Peyer's patch (tissue), 4 donors: Measurements from ENCODE around the gene ALDH3A2. TPM values are rescaled to one million over a fixed set of nuclear protein-coding genes. Genes with fewer than 3 reads are reported as not detected.

Experiments
- DNase-seq, 3 donors: peaks; one replicate each; pipeline ENCODE4 v3.0.0-alpha.2; 2017 to 2019
- H3K27ac ChIP-seq, 4 donors: fragments of 200-600 bp; sonication (generic); one replicate each; pipeline ENCODE4 v1.5.1; 2016 to 2019
- H3K27me3 ChIP-seq, 2 donors: fragments of 200-600 bp; sonication (generic); one replicate each; pipeline ENCODE4 v1.5.1; 2019
- H3K36me3 ChIP-seq, 3 donors: fragments of 200-600 bp; sonication (generic); one replicate each; pipeline ENCODE4 v1.5.1; 2016 to 2019
- H3K4me1 ChIP-seq, 4 donors: fragments of 200-600 bp; sonication (generic); one replicate each; pipeline ENCODE4 v1.5.1; 2016 to 2019
- H3K4me3 ChIP-seq, 4 donors: fragments of 200-600 bp; sonication (generic); 1 replicate in 3 of 4; 2 replicates in 1 of 4; pipeline ENCODE4 v1.5.1; 2016 to 2019; ENCODE audit warnings: mild to moderate bottlenecking in 1 of 4
- H3K9me3 ChIP-seq, 4 donors: fragments of 200-600 bp; sonication (generic); one replicate each; pipeline ENCODE4 v1.5.1; 2016 to 2019; ENCODE audit warnings: mild to moderate bottlenecking in 1 of 4
- POLR2A ChIP-seq, 2 donors: fragments of 450-650 bp; IDR thresholded peaks; one replicate each; pipeline ENCODE4 v1.5.1; 2017; ENCODE audit warnings: antibody characterized with exemption in 2 of 2, mild to moderate bottlenecking in 2 of 2, moderate library complexity in 2 of 2
- total RNA-seq, 4 donors: library from RNA; depleted of rRNA; stranded (reverse); fragments of >200 nt; gene quantifications; one replicate each; pipeline ENCODE4 v1.1.0, GENCODE V29; 2016
- TF ChIP-seq, protein P1 (sequence below), 6 experiments: fragments of 450-650 bp in 4 of 6; fragments of 200-600 bp in 2 of 6; sonication (generic) in 1 of 6; IDR thresholded peaks; one replicate each; pipeline ENCODE4 v1.5.1; 2017 to 2019; ENCODE audit warnings: antibody characterized with exemption in 6 of 6, mild to moderate bottlenecking in 3 of 6, moderate library complexity in 1 of 6

Gene ALDH3A2
- total RNA-seq, 4 donors from 2014 or later: 171 to 330 (median 269) TPM

DNA sequence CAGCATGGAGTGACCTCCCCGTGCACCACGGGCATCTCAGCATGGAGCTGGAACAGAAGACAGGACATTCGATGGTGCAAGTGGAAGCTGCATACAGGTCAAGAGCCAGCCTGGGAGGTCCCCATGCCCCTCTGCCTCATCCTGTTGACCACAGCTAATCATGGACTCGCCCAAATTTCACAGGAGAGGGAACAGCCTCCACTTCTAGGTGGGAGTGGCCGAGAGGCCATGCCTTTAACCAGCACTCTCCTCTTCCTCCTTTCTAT lies 71.6 kb downstream of the ALDH3A2 start:
- H3K4me1 ChIP-seq: peaks cover 0 to 40% (median 6%) of the 10 kb centered on the region in 4 donors
- no peaks in the 10 kb centered on the region for H3K27me3 ChIP-seq
- TF ChIP-seq, protein P1, sequence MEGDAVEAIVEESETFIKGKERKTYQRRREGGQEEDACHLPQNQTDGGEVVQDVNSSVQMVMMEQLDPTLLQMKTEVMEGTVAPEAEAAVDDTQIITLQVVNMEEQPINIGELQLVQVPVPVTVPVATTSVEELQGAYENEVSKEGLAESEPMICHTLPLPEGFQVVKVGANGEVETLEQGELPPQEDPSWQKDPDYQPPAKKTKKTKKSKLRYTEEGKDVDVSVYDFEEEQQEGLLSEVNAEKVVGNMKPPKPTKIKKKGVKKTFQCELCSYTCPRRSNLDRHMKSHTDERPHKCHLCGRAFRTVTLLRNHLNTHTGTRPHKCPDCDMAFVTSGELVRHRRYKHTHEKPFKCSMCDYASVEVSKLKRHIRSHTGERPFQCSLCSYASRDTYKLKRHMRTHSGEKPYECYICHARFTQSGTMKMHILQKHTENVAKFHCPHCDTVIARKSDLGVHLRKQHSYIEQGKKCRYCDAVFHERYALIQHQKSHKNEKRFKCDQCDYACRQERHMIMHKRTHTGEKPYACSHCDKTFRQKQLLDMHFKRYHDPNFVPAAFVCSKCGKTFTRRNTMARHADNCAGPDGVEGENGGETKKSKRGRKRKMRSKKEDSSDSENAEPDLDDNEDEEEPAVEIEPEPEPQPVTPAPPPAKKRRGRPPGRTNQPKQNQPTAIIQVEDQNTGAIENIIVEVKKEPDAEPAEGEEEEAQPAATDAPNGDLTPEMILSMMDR (IDR thresholded peaks at IDR 0.05): no peak
- TF ChIP-seq POLR2A (IDR thresholded peaks at IDR 0.05): no peak
- H3K9me3 ChIP-seq: no peaks in the 10 kb centered on the region
- H3K36me3 ChIP-seq: no peaks in the 10 kb centered on the region
- no peak overlapping the region for H3K4me3 ChIP-seq
- no peak for DNase-seq
- H3K27ac ChIP-seq: peak overlapping the region in 3 of 4 donors; percentile 46 to 85 (median 75)

DNA sequence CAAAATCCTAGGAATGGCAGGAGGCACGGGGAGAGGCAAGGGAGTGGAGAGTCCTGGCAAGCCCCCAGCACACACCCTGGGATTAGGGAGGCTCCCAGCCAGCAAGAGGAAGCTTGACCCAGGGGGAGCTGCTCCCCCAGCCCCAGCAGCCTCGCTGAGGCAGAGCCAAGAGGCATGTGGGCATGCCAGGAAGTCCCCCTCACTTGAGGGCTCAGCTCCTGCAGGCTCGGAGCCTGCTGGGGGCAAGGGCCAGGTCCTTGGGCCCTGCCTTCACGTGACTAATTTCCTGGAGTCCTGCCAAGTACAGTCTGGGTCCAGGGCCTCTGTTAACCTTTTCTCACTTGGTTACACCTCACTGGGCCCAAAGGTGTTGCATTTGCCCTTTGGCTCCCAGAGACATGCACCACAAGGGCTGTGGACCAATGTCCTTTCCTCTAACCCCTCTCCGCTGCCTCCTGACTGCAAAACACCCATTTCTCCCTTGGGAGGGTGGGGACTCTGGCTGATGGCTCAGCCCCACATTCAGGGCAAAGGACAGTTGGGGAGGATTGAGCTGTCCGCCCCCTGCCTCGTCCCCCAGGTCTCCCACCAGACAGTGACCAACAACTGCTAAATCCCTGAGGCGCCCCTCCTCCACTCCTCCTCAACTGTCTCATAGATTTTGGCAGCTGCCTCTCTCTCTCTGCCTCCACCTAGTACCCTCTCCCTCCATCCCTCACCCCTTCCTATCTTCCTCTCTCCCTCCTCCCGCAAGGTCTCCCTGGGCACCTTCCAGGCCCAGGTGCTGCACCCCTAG lies 72.3 kb downstream of the ALDH3A2 start:
- Histone ChIP-seq H3K9me3 (no peaks in the 10 kb centered on the region), H3K4me1 (peaks cover 0 to 40% (median 6%) of the 10 kb centered on the region in 4 donors), H3K27ac (peak overlapping the region in 3 of 4 donors; percentile 46 to 85 (median 75)), H3K4me3 (no peak overlapping the region), H3K27me3 (no peaks in the 10 kb centered on the region), H3K36me3 (no peaks in the 10 kb centered on the region)
- peak in 2 of 3 donors; percentile 83 to 88 for DNase-seq
- TF ChIP-seq, protein P1 (IDR thresholded peaks at IDR 0.05): no peak
- no peak for TF ChIP-seq POLR2A (IDR thresholded peaks at IDR 0.05)

DNA sequence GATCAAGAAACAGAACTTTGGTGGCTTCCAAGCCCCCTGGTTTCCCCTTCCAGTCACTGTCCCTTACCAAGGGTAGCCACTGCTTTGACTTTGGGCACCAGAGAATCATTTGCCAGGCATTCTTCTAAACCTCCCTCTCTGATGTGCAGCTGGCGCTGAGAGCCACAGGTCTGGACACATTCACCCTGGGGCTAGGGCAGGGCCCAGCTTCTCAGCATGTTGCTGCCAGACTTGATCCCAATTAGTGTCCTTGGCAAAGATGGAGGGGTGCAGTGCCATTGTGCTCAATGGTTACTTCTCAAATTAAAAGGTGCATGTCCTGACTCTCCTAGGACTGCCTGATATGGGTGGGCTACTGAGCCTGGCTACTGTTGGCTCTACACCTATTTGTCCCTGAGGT lies 75.4 kb downstream of the ALDH3A2 start:
- Histone ChIP-seq H3K9me3 (no peaks in the 10 kb centered on the region), H3K36me3 (no peaks in the 10 kb centered on the region), H3K4me3 (no peak overlapping the region), H3K4me1 (peaks cover 0 to 43% (median 10%) of the 10 kb centered on the region in 4 donors), H3K27me3 (no peaks in the 10 kb centered on the region), H3K27ac (no peak overlapping the region)
- no peak for DNase-seq
- no peak for TF ChIP-seq POLR2A (IDR thresholded peaks at IDR 0.05)
- TF ChIP-seq, protein P1 (IDR thresholded peaks at IDR 0.05): no peak

DNA sequence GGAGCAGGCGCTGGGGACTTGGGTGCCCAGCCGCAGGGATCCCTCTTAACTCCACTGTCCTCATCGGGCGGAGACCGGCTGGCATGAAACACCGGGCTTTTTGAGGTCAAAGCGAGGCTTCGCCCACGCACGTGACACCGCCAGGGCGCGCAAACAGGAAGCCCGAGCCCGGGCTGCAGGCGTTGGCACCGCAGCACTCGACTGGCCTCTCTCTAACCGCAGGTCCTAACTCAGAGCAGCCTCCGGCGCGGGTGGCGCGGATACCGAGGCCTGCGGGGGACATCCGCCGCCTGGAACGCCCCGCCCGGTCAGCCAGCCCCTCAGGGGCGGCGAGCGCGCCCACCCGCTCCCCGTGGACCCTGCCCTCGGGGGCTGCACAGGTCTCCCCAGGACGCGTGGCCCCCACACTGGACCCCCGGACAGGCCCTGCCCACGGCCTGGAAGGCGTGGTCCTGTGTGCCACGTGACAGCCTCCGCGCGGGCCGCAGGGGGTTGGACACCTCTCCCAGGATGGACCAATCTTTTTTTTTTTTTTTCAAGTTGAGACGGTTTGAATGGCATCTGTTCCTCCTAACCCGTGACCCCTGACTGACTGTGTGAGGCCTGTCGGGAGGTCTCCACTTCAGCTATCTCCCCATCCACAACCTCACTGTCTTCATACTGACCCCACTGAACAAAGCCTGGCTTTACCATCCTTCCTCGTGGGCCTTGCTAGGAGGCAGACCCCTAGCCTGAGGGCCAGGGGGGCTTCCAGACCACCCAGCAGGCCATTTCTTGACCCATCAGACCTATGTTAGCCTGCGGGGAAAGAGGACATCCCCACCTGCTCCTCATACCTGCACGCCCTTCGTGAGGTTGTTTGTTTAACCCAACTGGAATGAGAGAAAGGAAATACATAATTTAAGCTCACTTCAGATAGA lies 76.2 kb downstream of the ALDH3A2 start:
- H3K4me1 ChIP-seq: peaks cover 0 to 38% (median 8%) of the 10 kb centered on the region in 4 donors
- no peaks in the 10 kb centered on the region for H3K9me3 ChIP-seq
- H3K36me3 ChIP-seq: no peaks in the 10 kb centered on the region
- peak; percentile 55 to 83 (median 76) for DNase-seq
- peak overlapping the region in 3 of 4 donors; percentile 26 to 63 (median 57) for H3K27ac ChIP-seq
- peak in 1 of 2 donors; percentile 20 for TF ChIP-seq POLR2A (IDR thresholded peaks at IDR 0.05)
- TF ChIP-seq, protein P1 (IDR thresholded peaks at IDR 0.05): no peak
- no peaks in the 10 kb centered on the region for H3K27me3 ChIP-seq
- peak overlapping the region; percentile 23 to 40 (median 38) for H3K4me3 ChIP-seq

DNA sequence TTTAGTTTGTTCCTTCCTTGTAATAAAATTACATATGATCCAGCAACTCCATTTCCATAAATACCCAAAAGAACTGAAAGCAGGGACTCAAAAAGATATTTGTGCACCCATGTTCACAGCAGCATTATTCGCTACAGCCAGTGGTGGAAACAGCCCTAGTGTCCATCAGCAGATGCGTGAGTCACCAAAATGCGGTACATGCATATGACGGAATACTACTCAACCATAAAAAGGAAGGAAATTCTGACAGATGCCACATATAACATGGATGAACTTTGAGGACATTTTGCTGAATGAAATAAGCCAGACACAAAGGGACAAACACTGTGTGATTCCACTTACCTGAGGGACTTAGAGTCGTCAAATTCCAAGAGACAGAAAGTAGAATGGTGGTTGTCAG lies 76.9 kb downstream of the ALDH3A2 start:
- no peak overlapping the region for H3K27ac ChIP-seq
- H3K27me3 ChIP-seq: no peaks in the 10 kb centered on the region
- no peaks in the 10 kb centered on the region for H3K36me3 ChIP-seq
- no peaks in the 10 kb centered on the region for H3K9me3 ChIP-seq
- TF ChIP-seq, protein P1 (IDR thresholded peaks at IDR 0.05): no peak
- TF ChIP-seq POLR2A (IDR thresholded peaks at IDR 0.05): no peak
- H3K4me3 ChIP-seq: no peak overlapping the region
- no peak for DNase-seq
- H3K4me1 ChIP-seq: peaks cover 0 to 30% (median 5%) of the 10 kb centered on the region in 4 donors
